IMR-90 (cell line): ENCODE data around the gene RABEP2. TPM values are rescaled to one million over a fixed set of nuclear protein-coding genes. Genes with fewer than 3 reads are reported as not detected.

Experiments
- ATAC-seq: fragments of 200-7000 bp; cut with Tn5 transposase; 2 replicates; pipeline ENCODE4 v1.9.1; 2020; ENCODE audit warnings: low read depth, mild to moderate bottlenecking, moderate library complexity
- BruUV-seq: library from RNA; stranded (reverse); fragments of 400-500 nt; replicated peaks from 2 replicates; lab custom pipeline; 2021; lab: Mats Ljungman, UMichigan
- CTCF ChIA-PET: fragments of 300-600 bp; formaldehyde crosslinking; extraction: SDS; loops from one replicate; lab custom pipeline; 2021; ENCODE audit warnings: antibody characterized with exemption; lab: Yijun Ruan, JAX
- POLR2A ChIA-PET: fragments of 300-600 bp; sonication (Branson Sonifier 250); formaldehyde crosslinking; loops from one replicate; lab custom pipeline; 2022; ENCODE audit warnings: antibody characterized with exemption; ENCODE audit not compliant: unreplicated experiment; lab: Charles Lee
- DNase-seq: peaks from one replicate; pipeline ENCODE4 v3.0.0; 2013
- H2AFZ ChIP-seq: replicated peaks from 2 replicates; pipeline ENCODE3; 2013; ENCODE audit warnings: low read length, mild to moderate bottlenecking; ENCODE audit not compliant: poor library complexity
- H2AK5ac ChIP-seq: 2 replicates; pipeline ENCODE4 v1.6.1; 2013; ENCODE audit warnings: low read depth, low read length, inconsistent platforms
- H2AK9ac ChIP-seq: replicated peaks from 2 replicates; pipeline ENCODE3; 2013; ENCODE audit warnings: mild to moderate bottlenecking, low read depth, low read length, moderate library complexity; ENCODE audit not compliant: poor library complexity
- H2BK120ac ChIP-seq: 2 replicates; pipeline ENCODE4 v1.6.1; 2013; ENCODE audit warnings: low read depth, low read length, inconsistent platforms
- H2BK15ac ChIP-seq: 3 replicates; pipeline ENCODE4 v1.6.1; 2013; ENCODE audit warnings: low read depth, low read length, inconsistent platforms
- H2BK20ac ChIP-seq: 2 replicates; pipeline ENCODE4 v1.6.1; 2013; ENCODE audit warnings: low read depth, mild to moderate bottlenecking, inconsistent platforms, low read length, moderate library complexity
- H2BK5ac ChIP-seq: 2 replicates; pipeline ENCODE4 v1.6.1; 2013; ENCODE audit warnings: mild to moderate bottlenecking, low read depth, low read length, inconsistent platforms; ENCODE audit not compliant: poor library complexity, severe bottlenecking
- H3K14ac ChIP-seq: replicated peaks from 2 replicates; pipeline ENCODE4 v1.6.1; 2013; ENCODE audit warnings: low read depth, low read length, inconsistent platforms
- H3K18ac ChIP-seq: 2 replicates; pipeline ENCODE4 v1.6.1; 2013; ENCODE audit warnings: low read depth, low read length, control low read depth
- H3K23ac ChIP-seq: 2 replicates; pipeline ENCODE4 v1.6.1; 2013; ENCODE audit warnings: low read depth, low read length, inconsistent platforms
- H3K27ac ChIP-seq: 2 replicates; pipeline ENCODE4 v1.5.1; 2013; ENCODE audit warnings: mild to moderate bottlenecking, control low read depth, low read length; ENCODE audit not compliant: insufficient read depth
- H3K27me3 ChIP-seq: 2 replicates; pipeline ENCODE4 v1.6.1; 2013; ENCODE audit warnings: low read length; ENCODE audit not compliant: control insufficient read depth, insufficient read depth
- H3K36me3 ChIP-seq: 2 replicates; pipeline ENCODE4 v1.6.1; 2013; ENCODE audit warnings: low read length, mixed read lengths; ENCODE audit not compliant: control insufficient read depth, insufficient read depth
- H3K4ac ChIP-seq: 2 replicates; pipeline ENCODE4 v1.6.1; 2013; ENCODE audit warnings: low read depth, low read length, inconsistent platforms
- H3K4me1 ChIP-seq: 2 replicates; pipeline ENCODE4 v1.6.1; 2013; ENCODE audit warnings: low read length, mixed read lengths; ENCODE audit not compliant: control insufficient read depth, insufficient read depth
- H3K4me2 ChIP-seq: 2 replicates; pipeline ENCODE4 v1.6.1; 2013; ENCODE audit warnings: low read depth, mild to moderate bottlenecking, control low read depth, low read length, moderate library complexity
- H3K4me3 ChIP-seq: 2 replicates; pipeline ENCODE4 v1.5.1; 2013; ENCODE audit warnings: low read depth, mild to moderate bottlenecking, control low read depth, low read length, moderate library complexity; ENCODE audit not compliant: insufficient read depth
- H3K56ac ChIP-seq: 2 replicates; pipeline ENCODE4 v1.6.1; 2013; ENCODE audit warnings: low read length, inconsistent platforms; ENCODE audit not compliant: insufficient read depth; ENCODE audit errors: extremely low read depth
- H3K79me1 ChIP-seq, 2 experiments: 2 replicates each; pipeline ENCODE4 v1.6.1; 2013; ENCODE audit warnings: low read length in 2 of 2, inconsistent platforms in 1 of 2, low read depth in 1 of 2
- H3K9ac ChIP-seq: 2 replicates; pipeline ENCODE4 v1.6.1; 2013; ENCODE audit warnings: low read depth, low read length, control low read depth
- H3K9me1 ChIP-seq: 2 replicates; pipeline ENCODE4 v1.6.1; 2013; ENCODE audit warnings: low read length, inconsistent platforms; ENCODE audit not compliant: insufficient read depth
- H3K9me3 ChIP-seq: 2 replicates; pipeline ENCODE4 v1.6.1; 2013; ENCODE audit warnings: low read length; ENCODE audit not compliant: control insufficient read depth, insufficient read depth
- H4K20me1 ChIP-seq: 2 replicates; pipeline ENCODE4 v1.6.1; 2013; ENCODE audit warnings: low read length, inconsistent platforms; ENCODE audit not compliant: insufficient read depth
- H4K5ac ChIP-seq: 2 replicates; pipeline ENCODE4 v1.6.1; 2013; ENCODE audit warnings: mild to moderate bottlenecking, low read depth, low read length, control low read depth
- H4K8ac ChIP-seq, 2 experiments: 2 replicates each; pipeline ENCODE4 v1.6.1; 2013; ENCODE audit warnings: low read depth in 2 of 2, low read length in 2 of 2, control low read depth in 1 of 2, inconsistent platforms in 1 of 2
- H4K91ac ChIP-seq: 2 replicates; pipeline ENCODE4 v1.6.1; 2013; ENCODE audit warnings: low read depth, low read length, inconsistent platforms; ENCODE audit not compliant: insufficient read depth
- MAZ ChIP-seq: IDR thresholded peaks from 2 replicates; pipeline ENCODE4 v1.6.1; 2012; ENCODE audit warnings: low read depth, mild to moderate bottlenecking, low read length, improper control_type of control experiment, moderate library complexity, borderline replicate concordance
- MXI1 ChIP-seq: IDR thresholded peaks from 2 replicates; pipeline ENCODE4 v1.6.1; 2012; ENCODE audit warnings: low read depth, mild to moderate bottlenecking, low read length, moderate library complexity, borderline replicate concordance
- NFE2L2 ChIP-seq: fragments of 150-350 bp; IDR thresholded peaks from 2 replicates; pipeline ENCODE4 v1.6.1; 2016; ENCODE audit warnings: low read depth, mild to moderate bottlenecking, low read length
- POLR2A ChIP-seq: IDR thresholded peaks from 2 replicates; pipeline ENCODE4 v1.6.1; 2012; ENCODE audit warnings: mild to moderate bottlenecking, low read depth, low read length
- RAD21 ChIP-seq: IDR thresholded peaks from 2 replicates; pipeline ENCODE4 v1.6.1; 2012; ENCODE audit warnings: low read length, improper control_type of control experiment
- WGBS, 2 experiments: methylation state at CpG; one replicate each; pipeline versions ENCODE4 v1.1.5 to v1.1.7; 2013; ENCODE audit warnings: missing lambda C conversion rate in 2 of 2; ENCODE audit not compliant: insufficient read length in 1 of 2; ENCODE audit errors: extremely low coverage in 2 of 2; 5-methylcytosine and 5-hydroxymethylcytosine counted together
- dilution Hi-C: fragments of 300-500 bp; cut with HindIII; formaldehyde crosslinking; loops from one replicate; pipeline ENCODE4 v1.14.3; 2018; ENCODE audit warnings: low sequenced_read_pairs; ENCODE audit not compliant: unreplicated experiment
- in situ Hi-C: fragments of 300-500 bp; cut with MboI; formaldehyde crosslinking; loops from 3 replicates; pipeline ENCODE4 v1.14.3; 2019; ENCODE audit warnings: low sequenced_read_pairs, inconsistent platforms, mixed read lengths
- intact Hi-C: fragments of 100-400 bp; cut with micrococcal nuclease; formaldehyde crosslinking; loops from 2 replicates; pipeline ENCODE4 v1.10.0; 2022
- polyA plus RNA-seq, 3 experiments: library from polyadenylated mRNA; depleted of rRNA; stranded (reverse); fragments of >200 nt; gene quantifications; 2 replicates each; pipeline ENCODE4 v1.2.3, GENCODE V29; 2012; ENCODE audit warnings: low replicate concordance in 1 of 3
- total RNA-seq: library from RNA; depleted of rRNA; stranded (reverse); fragments of >200 nt; gene quantifications from 2 replicates; pipeline ENCODE4 v1.2.3, GENCODE V29; 2012

Gene RABEP2
- total and polyA plus RNA-seq, 2 of the 4 experiments (the other 2 are of a cell fraction), result 12.2 to 20.0 TPM

DNA sequence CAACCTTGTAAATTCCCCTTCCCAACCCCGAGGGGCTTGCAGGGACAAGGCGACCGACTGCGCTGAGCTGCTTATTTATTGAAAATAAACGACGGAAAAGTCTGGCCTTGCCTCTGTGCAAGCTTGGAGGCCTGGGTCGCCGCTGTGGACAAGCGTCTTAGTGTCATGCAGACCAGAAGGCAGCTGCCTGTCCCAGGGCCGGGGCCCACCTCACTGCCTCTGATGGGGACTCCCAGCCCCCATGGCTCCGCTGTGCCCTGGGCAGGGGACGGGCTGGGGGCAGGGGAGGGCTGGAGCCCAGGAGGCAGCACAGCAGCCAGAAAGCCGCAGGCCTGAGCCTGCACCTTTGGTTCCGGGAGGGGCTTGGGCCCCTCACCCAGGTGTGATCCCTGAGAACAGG is 20.7 kb downstream of the RABEP2 start:
- Histone ChIP-seq H3K27ac (no peak overlapping the region), H4K8ac (no peak overlapping the region), H2AK5ac (no peak overlapping the region), H2BK15ac (no peak overlapping the region), H4K20me1 (no peaks in the 10 kb centered on the region), H3K4me3 (no peak overlapping the region), H2BK5ac (no peak overlapping the region), H3K36me3 (peaks cover 16% of the 10 kb centered on the region), H3K27me3 (no peaks in the 10 kb centered on the region), H2BK20ac (no peak overlapping the region), H2AK9ac (no peak overlapping the region), H3K9me1 (no peaks in the 10 kb centered on the region), H4K5ac (no peak overlapping the region), H3K56ac (no peak overlapping the region), H3K9me3 (no peaks in the 10 kb centered on the region), H3K4me1 (no peaks in the 10 kb centered on the region), H3K9ac (no peak overlapping the region), H3K23ac (no peak overlapping the region), H3K4me2 (no peak overlapping the region), H2AFZ (no peak overlapping the region), H3K79me1 (no peaks in the 10 kb centered on the region), H2BK120ac (no peak overlapping the region), H3K14ac (no peak overlapping the region), H3K4ac (no peak overlapping the region), H3K18ac (no peak overlapping the region), H4K91ac (no peak overlapping the region)
- ATAC-seq (no peak), DNase-seq (no peak)
- TF ChIP-seq MAZ (no peak), POLR2A (no peak), NFE2L2 (no peak), RAD21 (no peak), MXI1 (no peak)
- in situ Hi-C loops (no loop called here), intact Hi-C loops (no loop called here), dilution Hi-C loops (no loop called here)
- POLR2A ChIA-PET, result no interaction called here
- WGBS, 2 experiments, result 58% methylated on average over 10 of the region's 14 CpGs; no CpG with 5 or more reads in 1 of the 2 experiments
- no TSS peak for BruUV-seq
- CTCF ChIA-PET, result interaction anchor here (0.7 kb wide), 1 partner anchor 10 kb away, joined by 3 read pairs; no protein-coding TSS in a partner anchor
